ENCODE data around the gene IFI16. TPM values are rescaled to one million over a fixed set of nuclear protein-coding genes. Genes with fewer than 3 reads are reported as not detected.

The IFI16 gene
- total and polyA plus RNA-seq, 10 of the 15 experiments (the other 5 are each of a cell fraction or from before 2014, with no cell fraction given): 120 to 375 (median 188) TPM

DNA sequence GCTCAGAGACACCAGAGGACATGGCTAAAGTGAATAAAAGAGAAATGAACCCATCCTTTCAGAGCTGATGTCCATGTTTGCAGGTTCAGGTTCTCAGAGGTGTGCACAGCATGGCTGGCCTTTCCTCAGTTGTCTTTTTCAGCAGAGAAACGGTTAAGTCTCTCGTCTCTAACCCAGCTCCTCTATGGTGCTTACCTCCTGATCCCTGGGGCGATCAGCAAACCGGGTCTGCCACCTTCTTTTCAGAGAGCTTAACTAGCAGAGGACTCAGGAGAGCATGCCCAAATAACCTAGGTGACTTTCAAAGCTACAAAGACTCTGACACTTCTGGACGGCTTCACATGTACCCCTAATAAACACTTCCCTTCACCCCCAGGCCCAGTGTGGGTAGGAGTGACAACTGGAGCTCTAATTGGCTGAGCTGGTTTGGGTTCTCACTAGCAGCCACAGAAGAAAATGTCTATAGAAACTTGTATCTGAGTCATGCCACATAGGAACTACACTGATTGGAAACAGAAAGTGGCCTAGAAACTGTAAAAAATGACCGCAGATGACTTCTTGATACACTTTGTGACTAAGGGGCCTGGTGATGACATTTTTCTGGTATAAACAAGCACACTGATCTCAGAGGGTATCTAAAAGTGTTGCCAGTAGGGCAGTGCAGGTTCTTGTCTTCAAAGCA is 66.9 kb downstream of the IFI16 start, which contains the start of gene AIM2:
Gene AIM2, minus strand, starts transcription at position 329 of the 682 bp plus-strand sequence. CDS start 3,267 bp downstream, outside the sequence.
- peak; percentile 95 for FAIRE-seq
- peaks cover 38% of the 10 kb centered on the region for H3K79me2 ChIP-seq (ENCODE audit: control insufficient read depth, insufficient read depth, low read length)
- peak within 1 kb of the TSS; percentile 86 for H2AFZ ChIP-seq (ENCODE audit: control insufficient read depth, low read depth, low read length)
- peak within 1 kb of the TSS; percentile 98 for H3K9ac ChIP-seq (ENCODE audit: control insufficient read depth, insufficient read depth, low read length)
- ChIA-PET CTCF (interaction anchor here (0.6 to 5.0 kb wide), 12 partner anchors 9 to 874 kb away, joined by 3 to 61 read pairs (median 6); partner anchors contain the start of gene MNDA), SMC1A (ENCODE audit: uncharacterized antibody, unreplicated experiment) (interaction anchor here (0.7 to 4.4 kb wide), 23 partner anchors 8 to 1377 kb away, joined by 3 to 43 read pairs (median 5); partner anchors contain the start of genes IFI16 and MNDA), POLR2A (interaction anchor here (1.1 to 5.0 kb wide), 10 partner anchors 8 to 1128 kb away, joined by 3 to 46 read pairs (median 6); partner anchors contain the start of genes IFI16 and MNDA), RAD21 (ENCODE audit: unreplicated experiment) (interaction anchor here (0.7 to 3.4 kb wide), 20 partner anchors 8 to 848 kb away, joined by 3 to 39 read pairs (median 4); partner anchors contain the start of genes CD1C, IFI16 and MNDA)
- intact Hi-C loops (cut with micrococcal nuclease; ENCODE audit: unreplicated experiment): loop anchor here (1.0 to 10.0 kb wide), 6 partner anchors 67 to 874 kb away; partner anchors contain the start of genes IFI16, MNDA, PYHIN1 and TAGLN2
- no peaks in the 10 kb centered on the region for H4K20me1 ChIP-seq (ENCODE audit: control insufficient read depth, insufficient read depth)
- ATAC-seq: peak; percentile 86
- H3K9me3 ChIP-seq (replicated peaks; ENCODE audit: control insufficient read depth, insufficient read depth, low read length): no peaks in the 10 kb centered on the region; the same call in 2 of the 3 replicates
- peaks cover 11% of the 10 kb centered on the region for H3K4me1 ChIP-seq (ENCODE audit: control insufficient read depth, insufficient read depth, low read length)
- peak within 1 kb of the TSS; percentile 89 for H3K27ac ChIP-seq (ENCODE audit: control insufficient read depth, insufficient read depth)
- peak; percentile 97 for DNase-seq (ENCODE audit: low read depth, low spot score)
- no TSS peak for BruUV-seq (replicated peaks)
- in situ Hi-C loops (cut with MboI): no loop called here
- WGBS (ENCODE audit: insufficient coverage, insufficient replicate concordance, low lambda C conversion rate, missing lambda C conversion rate): 6% methylated on average over 6 of the region's 6 CpGs
- H3K4me3 ChIP-seq: peak within 1 kb of the TSS; percentile 64
- no peaks in the 10 kb centered on the region; a peak in 1 of 4 replicates for H3K36me3 ChIP-seq (ENCODE audit: control insufficient read depth in 2 of 2, insufficient read depth in 2 of 2, low read length in 1 of 2)
- peak within 1 kb of the TSS; percentile 87 for H3K4me2 ChIP-seq (ENCODE audit: control insufficient read depth, insufficient read depth)
- H3K27me3 ChIP-seq (replicated peaks in 1 of 2; ENCODE audit: control insufficient read depth in 2 of 2, insufficient read depth in 2 of 2, low read length in 1 of 2): no peaks in the 10 kb centered on the region
- 0 out of 2 replicates have a peak, but pooled peaks have one; percentile 25 for TF ChIP-seq TCF12 (IDR thresholded peaks at IDR 0.05; ENCODE audit: low read depth, low read length)
- peak; percentile 83; the same call in 1 of the 2 replicates for TF ChIP-seq MTA3 (IDR thresholded peaks at IDR 0.05; ENCODE audit: borderline replicate concordance, low read length)
- TF ChIP-seq NFIC (IDR thresholded peaks at IDR 0.05; ENCODE audit: low read depth, low read length): peak; percentile 84; the same call in 1 of the 2 replicates
- TF ChIP-seq CBX3 (IDR thresholded peaks at IDR 0.05; ENCODE audit: borderline replicate concordance, low read depth): no peak
- TF ChIP-seq, protein P1, sequence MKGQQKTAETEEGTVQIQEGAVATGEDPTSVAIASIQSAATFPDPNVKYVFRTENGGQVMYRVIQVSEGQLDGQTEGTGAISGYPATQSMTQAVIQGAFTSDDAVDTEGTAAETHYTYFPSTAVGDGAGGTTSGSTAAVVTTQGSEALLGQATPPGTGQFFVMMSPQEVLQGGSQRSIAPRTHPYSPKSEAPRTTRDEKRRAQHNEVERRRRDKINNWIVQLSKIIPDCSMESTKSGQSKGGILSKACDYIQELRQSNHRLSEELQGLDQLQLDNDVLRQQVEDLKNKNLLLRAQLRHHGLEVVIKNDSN (IDR thresholded peaks at IDR 0.05; ENCODE audit: borderline replicate concordance, extremely low read length, insufficient read depth, low read depth, low read length): no peak
- TF ChIP-seq, protein P2, sequence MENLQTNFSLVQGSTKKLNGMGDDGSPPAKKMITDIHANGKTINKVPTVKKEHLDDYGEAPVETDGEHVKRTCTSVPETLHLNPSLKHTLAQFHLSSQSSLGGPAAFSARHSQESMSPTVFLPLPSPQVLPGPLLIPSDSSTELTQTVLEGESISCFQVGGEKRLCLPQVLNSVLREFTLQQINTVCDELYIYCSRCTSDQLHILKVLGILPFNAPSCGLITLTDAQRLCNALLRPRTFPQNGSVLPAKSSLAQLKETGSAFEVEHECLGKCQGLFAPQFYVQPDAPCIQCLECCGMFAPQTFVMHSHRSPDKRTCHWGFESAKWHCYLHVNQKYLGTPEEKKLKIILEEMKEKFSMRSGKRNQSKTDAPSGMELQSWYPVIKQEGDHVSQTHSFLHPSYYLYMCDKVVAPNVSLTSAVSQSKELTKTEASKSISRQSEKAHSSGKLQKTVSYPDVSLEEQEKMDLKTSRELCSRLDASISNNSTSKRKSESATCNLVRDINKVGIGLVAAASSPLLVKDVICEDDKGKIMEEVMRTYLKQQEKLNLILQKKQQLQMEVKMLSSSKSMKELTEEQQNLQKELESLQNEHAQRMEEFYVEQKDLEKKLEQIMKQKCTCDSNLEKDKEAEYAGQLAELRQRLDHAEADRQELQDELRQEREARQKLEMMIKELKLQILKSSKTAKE (IDR thresholded peaks at IDR 0.05; ENCODE audit: low read depth, poor library complexity, severe bottlenecking): peak; percentile 85
- TF ChIP-seq HDAC6 (IDR thresholded peaks at IDR 0.05; ENCODE audit: unreplicated experiment): peak; percentile 2
- peak; percentile 39; the same call in 1 of the 2 replicates for TF ChIP-seq SMARCA5 (IDR thresholded peaks at IDR 0.05)
- TF ChIP-seq RCOR1 (conservative IDR thresholded peaks at IDR 0.05; ENCODE audit: low read depth, low read length): no peak; the same call in 1 of the 2 replicates
- TF ChIP-seq, protein P3, sequence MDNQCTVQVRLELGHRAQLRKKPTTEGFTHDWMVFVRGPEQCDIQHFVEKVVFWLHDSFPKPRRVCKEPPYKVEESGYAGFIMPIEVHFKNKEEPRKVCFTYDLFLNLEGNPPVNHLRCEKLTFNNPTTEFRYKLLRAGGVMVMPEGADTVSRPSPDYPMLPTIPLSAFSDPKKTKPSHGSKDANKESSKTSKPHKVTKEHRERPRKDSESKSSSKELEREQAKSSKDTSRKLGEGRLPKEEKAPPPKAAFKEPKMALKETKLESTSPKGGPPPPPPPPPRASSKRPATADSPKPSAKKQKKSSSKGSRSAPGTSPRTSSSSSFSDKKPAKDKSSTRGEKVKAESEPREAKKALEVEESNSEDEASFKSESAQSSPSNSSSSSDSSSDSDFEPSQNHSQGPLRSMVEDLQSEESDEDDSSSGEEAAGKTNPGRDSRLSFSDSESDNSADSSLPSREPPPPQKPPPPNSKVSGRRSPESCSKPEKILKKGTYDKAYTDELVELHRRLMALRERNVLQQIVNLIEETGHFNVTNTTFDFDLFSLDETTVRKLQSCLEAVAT (IDR thresholded peaks at IDR 0.05): peak; percentile 53; the same call in 1 of the 2 replicates
- no peak for TF ChIP-seq IKZF1 (conservative IDR thresholded peaks at IDR 0.05)
- peak; percentile 52; the same call in 1 of the 2 replicates for TF ChIP-seq BCL11A (IDR thresholded peaks at IDR 0.05; ENCODE audit: low read depth, low read length)
- TF ChIP-seq CBFB (IDR thresholded peaks at IDR 0.05; ENCODE audit: low read depth): peak; percentile 62; the same call in 1 of the 2 replicates
- peak; percentile 89 for TF ChIP-seq CREB1 (IDR thresholded peaks at IDR 0.05; ENCODE audit: low read depth)
- TF ChIP-seq ETV6 (conservative IDR thresholded peaks at IDR 0.05 in 1 of 2, IDR thresholded peaks at IDR 0.05 in 1 of 2; ENCODE audit: borderline replicate concordance in 1 of 2, low read depth in 1 of 2): peak in 1 of 2 experiments; percentile 91; a peak in 2 of 4 replicates
- TF ChIP-seq POLR2AphosphoS5 (IDR thresholded peaks at IDR 0.05; ENCODE audit: low read length): peak; percentile 96
- peak; percentile 68; the same call in 1 of the 2 replicates for TF ChIP-seq NFYB (IDR thresholded peaks at IDR 0.05; ENCODE audit: insufficient read depth, low read depth, low read length)
- no peak for TF ChIP-seq RAD21 (IDR thresholded peaks at IDR 0.05; ENCODE audit: insufficient read depth, low read depth, low read length)
- TF ChIP-seq SREBF1 (IDR thresholded peaks at IDR 0.05; ENCODE audit: low read length): no peak
